CD4-positive, alpha-beta T cell treated with Interleukin-12 subunit alpha and Interleukin-12 subunit beta, for 1 hour (primary cell): ENCODE data around the gene RENBP.
A peak's percentile ranks its signal among the peaks of the same experiment; 100 is the strongest.

Experiments
- DNase-seq: peaks from one replicate; pipeline ENCODE4 v3.0.0-alpha.2; 2020

The RENBP gene

DNA sequence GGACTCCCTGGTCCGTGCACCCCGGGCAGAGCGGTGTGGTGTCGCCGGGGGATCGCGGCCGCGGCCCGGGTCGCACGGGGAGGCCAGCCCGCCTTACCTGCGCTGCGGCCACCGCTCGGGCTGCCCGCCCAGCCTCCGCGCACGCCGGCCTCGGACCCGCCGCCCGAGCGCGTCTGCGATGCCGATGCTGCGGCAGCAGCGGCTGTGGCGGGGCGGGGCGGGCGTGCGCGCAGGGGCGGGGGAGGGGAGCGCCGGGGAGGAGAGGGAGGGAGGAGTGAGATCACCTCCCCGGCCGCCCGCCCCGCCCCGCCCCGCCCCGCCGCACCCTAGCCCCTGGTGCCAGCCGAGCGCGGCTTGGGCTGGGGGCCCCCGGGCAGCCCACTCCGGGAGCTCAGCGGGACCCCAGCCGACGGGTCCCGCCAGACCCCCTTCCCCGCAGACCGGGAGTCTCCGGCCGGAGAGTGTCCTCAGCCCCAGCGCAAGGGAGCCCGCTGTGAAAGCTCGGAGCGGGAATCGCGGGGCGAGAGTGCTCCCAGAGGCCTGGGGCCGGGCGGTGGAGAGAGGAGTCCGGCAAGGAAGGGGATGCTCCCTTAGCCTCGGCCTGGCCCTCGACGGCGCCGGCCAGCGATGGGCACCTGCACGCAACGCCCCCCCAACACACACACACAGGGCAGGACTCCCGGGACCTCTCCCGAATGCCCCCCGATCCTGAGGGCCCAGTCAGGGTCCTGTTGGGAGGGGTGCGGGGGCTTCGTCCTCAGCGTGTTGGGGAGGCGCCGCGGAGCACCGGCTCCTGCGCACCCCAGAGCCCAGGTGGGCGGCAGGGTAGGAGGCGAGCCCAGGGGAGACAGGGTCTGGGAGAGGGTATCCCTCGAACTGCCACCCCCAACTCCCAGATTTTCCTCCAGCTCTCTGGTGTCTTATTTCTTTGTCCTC lies 58.2 kb downstream of the RENBP start, which contains the start of gene L1CAM:
Gene L1CAM (minus strand): TSS at position 206 of the 936 bp plus-strand sequence. CDS start 10,337 bp downstream, outside the sequence.
- DNase-seq = peak; percentile 28
